ENCODE measurements around the gene BMPER.

The BMPER gene

GRCh38 chr7:34191162-34191561 is 285.8 kb downstream of the BMPER start:
- DNase-seq = no peak

- DNase-seq = no peak
Measured at GRCh38 chr7:34191771-34192479, 286.6 kb downstream of the BMPER start.

GRCh38 chr7:34192906-34193305 is 287.6 kb downstream of the BMPER start:
- DNase-seq = no peak

- no peak for DNase-seq
Measured at GRCh38 chr7:34198231-34198641, 292.9 kb downstream of the BMPER start.

Data from activated naive CD4-positive, alpha-beta T cell treated with Interleukin-2 at 50 U/mL for 16 hours (primary cell).